Skeletal muscle satellite cell (primary cell): ENCODE results near the gene TMEM91.

Experiments used
- H3K27me3 ChIP-seq: 2 replicates; pipeline ENCODE4 v1.7.0; 2013; ENCODE audit warnings: low read length; ENCODE audit not compliant: control insufficient read depth, insufficient read depth
- H3K36me3 ChIP-seq: 2 replicates; pipeline ENCODE4 v1.7.0; 2013; ENCODE audit warnings: mild to moderate bottlenecking, control low read depth, low read length; ENCODE audit not compliant: insufficient read depth
- H3K4me1 ChIP-seq: 2 replicates; pipeline ENCODE4 v1.7.0; 2013; ENCODE audit warnings: low read length; ENCODE audit not compliant: control insufficient read depth, insufficient read depth
- H3K4me2 ChIP-seq: 2 replicates; pipeline ENCODE4 v1.7.0; 2013; ENCODE audit warnings: mild to moderate bottlenecking, low read length
- H3K4me3 ChIP-seq: 2 replicates; pipeline ENCODE4 v1.7.0; 2013; ENCODE audit warnings: low read length
- H3K9ac ChIP-seq: 2 replicates; pipeline ENCODE4 v1.7.0; 2013; ENCODE audit warnings: mild to moderate bottlenecking, low read depth, low read length, moderate library complexity
- H3K9me3 ChIP-seq: replicated peaks from 2 replicates; pipeline ENCODE4 v1.7.0; 2013; ENCODE audit warnings: mild to moderate bottlenecking, control low read depth, low read length

The TMEM91 gene

GRCh38 chr19:41355035-41355434 lies 21.3 kb upstream of the TMEM91 start:
- Histone ChIP-seq H3K4me3 (no peak overlapping the region), H3K9ac (no peak overlapping the region), H3K36me3 (no peaks in the 10 kb centered on the region), H3K4me2 (no peak overlapping the region), H3K4me1 (peaks cover 3% of the 10 kb centered on the region), H3K27me3 (no peaks in the 10 kb centered on the region), H3K9me3 (no peaks in the 10 kb centered on the region)

- H3K9ac ChIP-seq: no peak overlapping the region
- H3K4me1 ChIP-seq: peaks cover 3% of the 10 kb centered on the region
- H3K9me3 ChIP-seq: no peaks in the 10 kb centered on the region
- no peak overlapping the region for H3K4me2 ChIP-seq
- H3K27me3 ChIP-seq: no peaks in the 10 kb centered on the region
- H3K4me3 ChIP-seq: no peak overlapping the region
- no peaks in the 10 kb centered on the region for H3K36me3 ChIP-seq
Measured at GRCh38 chr19:41355802-41356201, 20.5 kb upstream of the TMEM91 start.

GRCh38 chr19:41356984-41357739 lies 19.2 kb upstream of the TMEM91 start:
- Histone ChIP-seq H3K4me3 (no peak overlapping the region), H3K36me3 (no peaks in the 10 kb centered on the region), H3K4me2 (no peak overlapping the region), H3K27me3 (no peaks in the 10 kb centered on the region), H3K9ac (no peak overlapping the region), H3K4me1 (peaks cover 3% of the 10 kb centered on the region), H3K9me3 (no peaks in the 10 kb centered on the region)

- no peak overlapping the region for H3K4me3 ChIP-seq
Measured at GRCh38 chr19:41357746-41358145, 18.6 kb upstream of the TMEM91 start.

GRCh38 chr19:41359741-41360140 lies 16.6 kb upstream of the TMEM91 start:
- Histone ChIP-seq H3K36me3 (no peaks in the 10 kb centered on the region), H3K9me3 (no peaks in the 10 kb centered on the region), H3K4me3 (no peak overlapping the region), H3K4me2 (no peak overlapping the region), H3K27me3 (no peaks in the 10 kb centered on the region), H3K9ac (no peak overlapping the region), H3K4me1 (peaks cover 10% of the 10 kb centered on the region)

More at GRCh38 chr19:41357746-41358145, 18.6 kb upstream of the TMEM91 start:
- H3K9me3 ChIP-seq: no peaks in the 10 kb centered on the region
- no peaks in the 10 kb centered on the region for H3K27me3 ChIP-seq
- H3K36me3 ChIP-seq: no peaks in the 10 kb centered on the region
- H3K4me2 ChIP-seq: no peak overlapping the region
- H3K9ac ChIP-seq: no peak overlapping the region
- H3K4me1 ChIP-seq: peaks cover 3% of the 10 kb centered on the region

GRCh38 chr19:41362143-41362847 lies 14.0 kb upstream of the TMEM91 start:
- H3K27me3 ChIP-seq: no peaks in the 10 kb centered on the region
- no peaks in the 10 kb centered on the region for H3K9me3 ChIP-seq
- H3K4me1 ChIP-seq: peaks cover 16% of the 10 kb centered on the region
- no peak overlapping the region for H3K4me3 ChIP-seq
- no peak overlapping the region for H3K9ac ChIP-seq
- no peak overlapping the region for H3K4me2 ChIP-seq
- H3K36me3 ChIP-seq: no peaks in the 10 kb centered on the region

- Histone ChIP-seq H3K4me3 (peak overlapping the region; percentile 95), H3K4me1 (peaks cover 26% of the 10 kb centered on the region), H3K9me3 (no peaks in the 10 kb centered on the region), H3K27me3 (no peaks in the 10 kb centered on the region), H3K9ac (peak overlapping the region; percentile 97), H3K36me3 (no peaks in the 10 kb centered on the region), H3K4me2 (peak overlapping the region; percentile 99)
Measured at GRCh38 chr19:41363371-41363752, 13.0 kb upstream of the TMEM91 start.

- peak within 1 kb of the TSS; percentile 97 for H3K9ac ChIP-seq
- no peaks in the 10 kb centered on the region for H3K9me3 ChIP-seq
Measured at GRCh38 chr19:41363753-41364523, 12.4 kb upstream of the TMEM91 start, which contains the start of gene B9D2. Gene B9D2 (minus strand): TSS chr19:41364149. CDS start chr19:41363519, 630 bp downstream.

GRCh38 chr19:41364524-41365391 lies 11.6 kb upstream of the TMEM91 start:
- H3K4me2 ChIP-seq: peak overlapping the region; percentile 99
- peak overlapping the region; percentile 97 for H3K9ac ChIP-seq
- H3K4me1 ChIP-seq: peaks cover 26% of the 10 kb centered on the region
- H3K4me3 ChIP-seq: peak overlapping the region; percentile 95
- H3K27me3 ChIP-seq: no peaks in the 10 kb centered on the region
- no peaks in the 10 kb centered on the region for H3K9me3 ChIP-seq
- no peaks in the 10 kb centered on the region for H3K36me3 ChIP-seq

More at GRCh38 chr19:41363753-41364523, 12.4 kb upstream of the TMEM91 start, which contains the start of gene B9D2:
- H3K4me1 ChIP-seq: peaks cover 26% of the 10 kb centered on the region
- H3K4me2 ChIP-seq: peak within 1 kb of the TSS; percentile 99
- H3K4me3 ChIP-seq: peak within 1 kb of the TSS; percentile 95
- no peaks in the 10 kb centered on the region for H3K27me3 ChIP-seq
- H3K36me3 ChIP-seq: no peaks in the 10 kb centered on the region

- Histone ChIP-seq H3K9ac (no peak overlapping the region), H3K9me3 (no peaks in the 10 kb centered on the region), H3K36me3 (no peaks in the 10 kb centered on the region), H3K27me3 (no peaks in the 10 kb centered on the region), H3K4me3 (no peak overlapping the region), H3K4me2 (no peak overlapping the region), H3K4me1 (peaks cover 26% of the 10 kb centered on the region)
Measured at GRCh38 chr19:41366089-41366488, 10.2 kb upstream of the TMEM91 start.
